Esophagus squamous epithelium (tissue), 5 donors: Measurements from ENCODE around the gene MNAT1. TPM values are rescaled to one million over a fixed set of nuclear protein-coding genes. Genes with fewer than 3 reads are reported as not detected.
"Not testable (repeated sequence)": the region's sequence is repeated elsewhere in the genome, so short reads cannot be mapped to it uniquely, and the experiment has no call there.

Source experiments
- DNase-seq: peaks from one replicate; lab custom pipeline; 2025; lab: John Stamatoyannopoulos, UW
- H3K27ac ChIP-seq, 4 donors: fragments of 200-600 bp; sonication (generic); one replicate each; pipeline ENCODE4 v1.5.1; 2016 to 2019; ENCODE audit warnings: mild to moderate bottlenecking in 1 of 4
- H3K27me3 ChIP-seq, 4 donors: fragments of 200-600 bp; sonication (generic); 1 replicate in 3 of 4; 2 replicates in 1 of 4; pipeline versions ENCODE4 v1.5.1 to v1.6.0; 2017 to 2021; ENCODE audit warnings: antibody characterized with exemption in 1 of 4
- H3K36me3 ChIP-seq, 3 donors: fragments of 200-600 bp; sonication (generic); one replicate each; pipeline ENCODE4 v1.5.1; 2016 to 2019
- H3K4me1 ChIP-seq, 3 donors: fragments of 200-600 bp; sonication (generic); one replicate each; pipeline ENCODE4 v1.5.1; 2017 to 2019
- H3K4me3 ChIP-seq, 4 donors: fragments of 200-600 bp; sonication (generic); 1 replicate in 3 of 4; 2 replicates in 1 of 4; pipeline ENCODE4 v1.5.1; 2016 to 2019; ENCODE audit warnings: mild to moderate bottlenecking in 2 of 4, moderate library complexity in 1 of 4
- H3K9me3 ChIP-seq, 3 donors: fragments of 200-600 bp; sonication (generic); one replicate each; pipeline ENCODE4 v1.5.1; 2016 to 2019
- CTCF ChIP-seq, 6 experiments: fragments of 450-650 bp in 4 of 6; fragments of 200-600 bp in 2 of 6; sonication (generic) in 2 of 6; IDR thresholded peaks; one replicate each; pipeline ENCODE4 v1.5.1; 2016 to 2019; ENCODE audit warnings: antibody characterized with exemption in 6 of 6, mild to moderate bottlenecking in 4 of 6, moderate library complexity in 4 of 6
- POLR2A ChIP-seq, 4 donors: fragments of 450-650 bp; IDR thresholded peaks; one replicate each; pipeline ENCODE4 v1.6.1; 2017; ENCODE audit warnings: antibody characterized with exemption in 4 of 4, mild to moderate bottlenecking in 4 of 4, moderate library complexity in 3 of 4
- WGBS, 2 donors: methylation state at CpG; one replicate each; pipeline ENCODE4 v1.1.5; 2018; 5-methylcytosine and 5-hydroxymethylcytosine counted together
- intact Hi-C: fragments of 100-400 bp; cut with DNase I; formaldehyde crosslinking; loops from one replicate; pipeline ENCODE4 v1.15.0; 2022
- total RNA-seq, 4 donors: library from RNA; depleted of rRNA; stranded (reverse); fragments of >200 nt; gene quantifications; one replicate each; pipeline ENCODE4 v1.1.0, GENCODE V29; 2016
- donor health status: DM: yes; HTN: yes; CAD: no.

The MNAT1 gene
- total RNA-seq, 4 donors from 2014 or later, result 16.7 to 39.1 (median 24.4) TPM

- Histone ChIP-seq H3K27ac (no peak overlapping the region), H3K36me3 (peaks cover 0 to 18% (median 0%) of the 10 kb centered on the region in 3 donors), H3K9me3 (peaks cover 0 to 16% (median 6%) of the 10 kb centered on the region in 3 donors), H3K27me3 (no peaks in the 10 kb centered on the region), H3K4me1 (no peaks in the 10 kb centered on the region), H3K4me3 (no peak overlapping the region)
- TF ChIP-seq POLR2A (IDR thresholded peaks at IDR 0.05), result no peak
- TF ChIP-seq CTCF (IDR thresholded peaks at IDR 0.05), result no peak
- 55 to 82% methylated on average over 1 of the region's 1 CpG for WGBS, 2 donors
- intact Hi-C loops, result no loop called here
- no peak for DNase-seq
These were observed 111.0 kb downstream of the MNAT1 start for GRCh38 chr14:60845523-60845922.

- Histone ChIP-seq H3K27ac (no peak overlapping the region), H3K27me3 (no peaks in the 10 kb centered on the region), H3K36me3 (peaks cover 0 to 23% (median 0%) of the 10 kb centered on the region in 3 donors), H3K4me1 (no peaks in the 10 kb centered on the region), H3K4me3 (no peak overlapping the region), H3K9me3 (peaks cover 0 to 22% (median 6%) of the 10 kb centered on the region in 3 donors)
- TF ChIP-seq CTCF (IDR thresholded peaks at IDR 0.05) (no peak), POLR2A (IDR thresholded peaks at IDR 0.05) (no peak)
- DNase-seq, result no peak
- intact Hi-C loops, result no loop called here
- WGBS, 2 donors, result 93 to 94% methylated on average over 2 of the region's 2 CpGs
These were observed 113.5 kb downstream of the MNAT1 start for GRCh38 chr14:60848066-60848465.

- intact Hi-C loops, H3K27me3 ChIP-seq, H3K4me1 ChIP-seq, DNase-seq, H3K4me3 ChIP-seq, H3K27ac ChIP-seq: not testable (repeated sequence)
- WGBS, 2 donors, result 92 to 95% methylated on average over 5 of the region's 5 CpGs
- peaks cover 0 to 23% (median 6%) of the 10 kb centered on the region in 3 donors for H3K9me3 ChIP-seq
- H3K36me3 ChIP-seq, result peaks cover 0 to 35% (median 0%) of the 10 kb centered on the region in 3 donors
These were observed 117.1 kb downstream of the MNAT1 start for GRCh38 chr14:60851692-60852091.

GRCh38 chr14:60856111-60856510 lies 121.5 kb downstream of the MNAT1 start:
- intact Hi-C loops, result no loop called here
- no peaks in the 10 kb centered on the region for H3K27me3 ChIP-seq
- peaks cover 0 to 18% (median 0%) of the 10 kb centered on the region in 3 donors for H3K9me3 ChIP-seq
- peaks cover 0 to 17% (median 0%) of the 10 kb centered on the region in 3 donors for H3K36me3 ChIP-seq
- WGBS, 2 donors, result 85 to 86% methylated on average over 2 of the region's 2 CpGs
- H3K4me1 ChIP-seq, result peaks cover 0 to under 1% (median 0%) of the 10 kb centered on the region in 3 donors
- no peak for TF ChIP-seq CTCF (IDR thresholded peaks at IDR 0.05)
- TF ChIP-seq POLR2A (IDR thresholded peaks at IDR 0.05), result no peak
- no peak overlapping the region for H3K4me3 ChIP-seq
- DNase-seq, result no peak
- no peak overlapping the region for H3K27ac ChIP-seq

GRCh38 chr14:60859525-60859924 lies 125.0 kb downstream of the MNAT1 start:
- no peak overlapping the region for H3K4me3 ChIP-seq
- peaks cover 5 to 30% (median 6%) of the 10 kb centered on the region in 3 donors for H3K4me1 ChIP-seq
- intact Hi-C loops, result no loop called here
- H3K9me3 ChIP-seq, result peaks cover 0 to 13% (median 0%) of the 10 kb centered on the region in 3 donors
- peaks cover 0 to 10% (median 0%) of the 10 kb centered on the region in 3 donors for H3K36me3 ChIP-seq
- H3K27me3 ChIP-seq, result no peaks in the 10 kb centered on the region
- no peak for DNase-seq
- TF ChIP-seq CTCF (IDR thresholded peaks at IDR 0.05), result no peak
- no peak for TF ChIP-seq POLR2A (IDR thresholded peaks at IDR 0.05)
- H3K27ac ChIP-seq, result no peak overlapping the region
- WGBS, 2 donors, result 76 to 79% methylated on average over 2 of the region's 2 CpGs
